Kasumi-1 (cell line): ENCODE measurements around the gene SNAP29.
"Not testable (repeated sequence)": the region's sequence is repeated elsewhere in the genome, so short reads cannot be mapped to it uniquely, and the experiment has no call there.

Experiments
- DNase-seq, 2 experiments: peaks; one replicate each; lab custom pipeline; 2025; lab: John Stamatoyannopoulos, UW

The SNAP29 gene

GRCh38 chr22:20901093-20902033 is 42.6 kb downstream of the SNAP29 start:
- DNase-seq, result not testable (repeated sequence)

- DNase-seq, result no peak
Observed at GRCh38 chr22:20903093-20903492, 44.3 kb downstream of the SNAP29 start.

- DNase-seq, result no peak
Observed at GRCh38 chr22:20904008-20904979, 45.5 kb downstream of the SNAP29 start.

- DNase-seq, result no peak
Observed at GRCh38 chr22:20904980-20905355, 46.2 kb downstream of the SNAP29 start.

GRCh38 chr22:20905415-20906386 is 46.9 kb downstream of the SNAP29 start:
- DNase-seq, result no peak

- no peak for DNase-seq
Observed at GRCh38 chr22:20906387-20906767, 47.6 kb downstream of the SNAP29 start.

- DNase-seq, result not testable (repeated sequence)
Observed at GRCh38 chr22:20908717-20909116, 49.9 kb downstream of the SNAP29 start.

GRCh38 chr22:20909543-20910303 is 50.9 kb downstream of the SNAP29 start:
- no peak for DNase-seq

- DNase-seq, result no peak
Observed at GRCh38 chr22:20912494-20912893, 53.7 kb downstream of the SNAP29 start.

GRCh38 chr22:20916916-20917810 is 58.4 kb downstream of the SNAP29 start, which contains the start of gene CRKL:
TSS of gene CRKL (plus strand) at chr22:20917407. CDS start at chr22:20917935, 528 bp downstream.
- DNase-seq, result peak; percentile 96

- DNase-seq, result no peak
Observed at GRCh38 chr22:20918663-20919218, 59.9 kb downstream of the SNAP29 start.

- no peak for DNase-seq
Observed at GRCh38 chr22:20919718-20920117, 60.9 kb downstream of the SNAP29 start.

GRCh38 chr22:20920881-20921203 is 62.0 kb downstream of the SNAP29 start:
- no peak for DNase-seq

GRCh38 chr22:20922141-20922751 is 63.4 kb downstream of the SNAP29 start:
- DNase-seq, result no peak

GRCh38 chr22:20926243-20926642 is 67.4 kb downstream of the SNAP29 start:
- DNase-seq, result no peak

- no peak for DNase-seq
Observed at GRCh38 chr22:20927940-20928572, 69.2 kb downstream of the SNAP29 start.

GRCh38 chr22:20928573-20928967 is 69.8 kb downstream of the SNAP29 start:
- no peak for DNase-seq

- DNase-seq, result no peak
Observed at GRCh38 chr22:20930004-20930403, 71.2 kb downstream of the SNAP29 start.
